ENCODE data around the gene SH3PXD2A.

GRCh38 chr10:103545771-103546281, 309.6 kb downstream of the SH3PXD2A start:
- no peak for TF ChIP-seq CTCF (IDR thresholded peaks at IDR 0.05)
- TF ChIP-seq POLR2A (IDR thresholded peaks at IDR 0.05), result no peak
